GM23338 (cell line): ENCODE data around the gene GJC2. TPM values are rescaled to one million over a fixed set of nuclear protein-coding genes. Genes with fewer than 3 reads are reported as not detected.
A peak's percentile ranks its signal among the peaks of the same experiment; 100 is the strongest.

Experiments
- ATAC-seq: fragments of 200-7000 bp; cut with Tn5 transposase; 3 replicates; pipeline ENCODE4 v1.9.1; 2020
- DNase-seq: peaks from one replicate; pipeline ENCODE4 v3.0.0-alpha.2; 2015; ENCODE audit warnings: low spot score
- H2AFZ ChIP-seq: fragments of 200-600 bp; sonication (generic); 2 replicates; pipeline ENCODE4 v1.8.0; 2016; ENCODE audit warnings: antibody characterized with exemption, mild to moderate bottlenecking, moderate library complexity
- H3F3A ChIP-seq: fragments of 200-600 bp; sonication (generic); replicated peaks from 2 replicates; pipeline ENCODE4 v1.8.0; 2017; ENCODE audit warnings: antibody characterized with exemption, mixed run types, low read depth
- H3K27ac ChIP-seq: fragments of 200-600 bp; sonication (generic); 2 replicates; pipeline ENCODE4 v1.6.1; 2016; ENCODE audit warnings: low read depth
- H3K27me3 ChIP-seq: fragments of 200-600 bp; sonication (generic); 2 replicates; pipeline ENCODE4 v1.8.0; 2016; ENCODE audit warnings: mild to moderate bottlenecking, mixed run types, moderate library complexity; ENCODE audit not compliant: insufficient read depth
- H3K36me3 ChIP-seq: fragments of 200-600 bp; sonication (generic); 2 replicates; pipeline ENCODE4 v1.8.0; 2016; ENCODE audit warnings: mild to moderate bottlenecking; ENCODE audit not compliant: insufficient read depth
- H3K4me1 ChIP-seq: fragments of 200-600 bp; sonication (generic); 2 replicates; pipeline ENCODE4 v1.8.0; 2016; ENCODE audit warnings: mild to moderate bottlenecking, moderate library complexity; ENCODE audit not compliant: insufficient read depth
- H3K4me2 ChIP-seq: fragments of 200-600 bp; sonication (generic); 2 replicates; pipeline ENCODE4 v1.7.1; 2017; ENCODE audit warnings: mixed run types
- H3K4me3 ChIP-seq: fragments of 200-600 bp; sonication (generic); 2 replicates; pipeline ENCODE4 v1.6.1; 2016; ENCODE audit warnings: mixed run types
- H3K79me2 ChIP-seq: fragments of 200-600 bp; sonication (generic); replicated peaks from 2 replicates; pipeline ENCODE4 v1.8.0; 2017; ENCODE audit warnings: mild to moderate bottlenecking; ENCODE audit not compliant: insufficient read depth
- H3K9me2 ChIP-seq: fragments of 200-600 bp; sonication (generic); 2 replicates; pipeline ENCODE4 v1.8.0; 2017; ENCODE audit not compliant: insufficient read depth
- H4K20me1 ChIP-seq: fragments of 200-600 bp; sonication (generic); replicated peaks from 2 replicates; pipeline ENCODE4 v1.8.0; 2017; ENCODE audit warnings: mild to moderate bottlenecking; ENCODE audit not compliant: insufficient read depth
- H3K27ac Mint-ChIP-seq: 2 replicates; pipeline ENCODE4 v1.8.0; 2020; ENCODE audit warnings: inconsistent platforms, mild to moderate bottlenecking, moderate library complexity, mixed read lengths
- H3K27me3 Mint-ChIP-seq: 3 replicates; pipeline ENCODE4 v1.8.0; 2022; ENCODE audit warnings: low read depth, mild to moderate bottlenecking, moderate library complexity, mixed read lengths, inconsistent platforms; ENCODE audit not compliant: insufficient read depth, poor library complexity
- H3K36me3 Mint-ChIP-seq: 3 replicates; pipeline ENCODE4 v1.8.0; 2021; ENCODE audit warnings: low read depth, mild to moderate bottlenecking, inconsistent platforms, moderate library complexity, mixed read lengths
- H3K4me1 Mint-ChIP-seq: 3 replicates; pipeline ENCODE4 v1.8.0; 2020; ENCODE audit warnings: mild to moderate bottlenecking, inconsistent platforms, mixed read lengths
- H3K4me3 Mint-ChIP-seq: 3 replicates; pipeline ENCODE4 v1.8.0; 2021; ENCODE audit warnings: moderate library complexity, mild to moderate bottlenecking, inconsistent platforms, mixed read lengths
- H3K9me3 Mint-ChIP-seq: 3 replicates; pipeline ENCODE4 v1.8.0; 2020; ENCODE audit warnings: moderate library complexity, mild to moderate bottlenecking, inconsistent platforms, mixed read lengths
- CTCF ChIP-seq, 2 experiments: fragments of 200-600 bp in 1 of 2; sonication (generic) in 1 of 2; conservative IDR thresholded peaks; 2 replicates each; pipeline versions ENCODE4 v1.5.1 to v1.6.1; 2016 to 2017; ENCODE audit warnings: antibody characterized with exemption in 2 of 2, low read depth in 2 of 2, mild to moderate bottlenecking in 2 of 2, moderate library complexity in 1 of 2
- EZH2 ChIP-seq: fragments of 200-600 bp; sonication (generic); IDR thresholded peaks from one replicate; pipeline ENCODE4 v1.8.0; 2017; ENCODE audit warnings: antibody characterized with exemption, mild to moderate bottlenecking, low read depth; ENCODE audit not compliant: unreplicated experiment
- EZH2phosphoT487 ChIP-seq: fragments of 200-600 bp; sonication (generic); IDR thresholded peaks from one replicate; pipeline ENCODE4 v1.8.1; 2018; ENCODE audit warnings: antibody characterized with exemption; ENCODE audit not compliant: unreplicated experiment
- STAT1 ChIP-seq: IDR thresholded peaks from one replicate; pipeline ENCODE4 v1.6.1; 2016; ENCODE audit warnings: antibody characterized with exemption; ENCODE audit not compliant: unreplicated experiment
- ZNF114 ChIP-seq: fragments of 250-450 bp; sonication (Bioruptor Pico); IDR thresholded peaks from 2 replicates; pipeline ENCODE4 v1.5.0; 2020; ENCODE audit warnings: mild to moderate bottlenecking, moderate library complexity
- polyA plus RNA-seq: library from polyadenylated mRNA; unstranded; fragments of >200 nt; fragmentation: Nextera tagmentation; extraction: Ambion mirVana; gene quantifications from 2 replicates; pipeline ENCODE4 v1.2.1, GENCODE V29; 2016
- total RNA-seq: library from RNA; depleted of rRNA; stranded (reverse); fragments of >200 nt; shearing (Covaris generic); gene quantifications from 2 replicates; pipeline ENCODE4 v1.2.3, GENCODE V29; 2014
- TF ChIP-seq, protein P1 (sequence below): IDR thresholded peaks from one replicate; pipeline ENCODE4 v1.6.1; 2018; ENCODE audit warnings: antibody characterized with exemption; ENCODE audit not compliant: unreplicated experiment

GJC2 gene
- total and polyA plus RNA-seq, 2 experiments from 2014 or later = 0.15 to 1.2 TPM

GRCh38 chr1:228106800-228107054, 43.0 kb upstream of the GJC2 start:
- no peaks in the 10 kb centered on the region; the same call in 2 of the 3 replicates for H3K9me3 Mint-ChIP-seq
- no peak for ATAC-seq
- H3K9me2 ChIP-seq = no peaks in the 10 kb centered on the region
- H3K36me3 Mint-ChIP-seq = peaks cover 8% of the 10 kb centered on the region; the same call in 2 of the 3 replicates
- no peak overlapping the region for H3K27ac Mint-ChIP-seq
- 0 out of 2 replicates have a peak, but pooled peaks cover 2% of the 10 kb centered on the region for H3F3A ChIP-seq
- DNase-seq = no peak
- H2AFZ ChIP-seq = no peak overlapping the region
- H3K36me3 ChIP-seq = no peaks in the 10 kb centered on the region
- no peaks in the 10 kb centered on the region; the same call in 1 of the 2 replicates for H4K20me1 ChIP-seq
- no peak overlapping the region for H3K4me2 ChIP-seq
- peaks cover 7% of the 10 kb centered on the region; the same call in 1 of the 2 replicates for H3K4me1 ChIP-seq
- H3K4me1 Mint-ChIP-seq = peaks cover 16% of the 10 kb centered on the region
- H3K27me3 Mint-ChIP-seq = peaks cover 29% of the 10 kb centered on the region
- no peak overlapping the region for H3K4me3 ChIP-seq
- H3K27ac ChIP-seq = no peak overlapping the region
- no peak overlapping the region; the same call in 2 of the 3 replicates for H3K4me3 Mint-ChIP-seq
- H3K79me2 ChIP-seq = peaks cover 8% of the 10 kb centered on the region
- no peak for TF ChIP-seq EZH2phosphoT487
- TF ChIP-seq EZH2 = no peak
- TF ChIP-seq CTCF (conservative IDR thresholded peaks at IDR 0.05; ENCODE audit: low read depth in 2 of 2) = no peak
- no peak for TF ChIP-seq ZNF114
- H3K27me3 ChIP-seq = peaks cover 10% of the 10 kb centered on the region; the same call in 1 of the 2 replicates

DNA sequence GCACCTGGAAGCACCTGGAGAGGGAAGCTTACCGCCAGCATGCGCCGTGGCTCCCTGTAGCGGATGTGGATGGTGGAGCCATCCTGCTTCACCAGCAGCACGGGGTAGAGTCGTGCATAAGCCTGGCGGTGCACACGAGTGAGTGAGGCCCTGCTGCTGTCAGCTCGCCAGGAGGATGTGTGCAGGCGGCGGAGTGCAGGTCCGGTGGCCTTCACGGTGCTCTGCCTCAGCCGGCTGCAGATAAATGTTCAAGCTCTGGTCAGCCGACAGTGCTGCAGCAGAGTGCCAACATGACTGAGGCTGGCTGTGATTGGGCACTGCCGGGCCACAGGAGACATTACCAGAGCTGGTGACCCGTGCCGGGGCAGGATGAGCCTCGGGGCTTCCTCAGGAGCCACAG, 42.1 kb upstream of the GJC2 start:
- TF ChIP-seq STAT1 = no peak
- no peak for TF ChIP-seq EZH2phosphoT487
- no peak for TF ChIP-seq EZH2
- TF ChIP-seq, protein P1, sequence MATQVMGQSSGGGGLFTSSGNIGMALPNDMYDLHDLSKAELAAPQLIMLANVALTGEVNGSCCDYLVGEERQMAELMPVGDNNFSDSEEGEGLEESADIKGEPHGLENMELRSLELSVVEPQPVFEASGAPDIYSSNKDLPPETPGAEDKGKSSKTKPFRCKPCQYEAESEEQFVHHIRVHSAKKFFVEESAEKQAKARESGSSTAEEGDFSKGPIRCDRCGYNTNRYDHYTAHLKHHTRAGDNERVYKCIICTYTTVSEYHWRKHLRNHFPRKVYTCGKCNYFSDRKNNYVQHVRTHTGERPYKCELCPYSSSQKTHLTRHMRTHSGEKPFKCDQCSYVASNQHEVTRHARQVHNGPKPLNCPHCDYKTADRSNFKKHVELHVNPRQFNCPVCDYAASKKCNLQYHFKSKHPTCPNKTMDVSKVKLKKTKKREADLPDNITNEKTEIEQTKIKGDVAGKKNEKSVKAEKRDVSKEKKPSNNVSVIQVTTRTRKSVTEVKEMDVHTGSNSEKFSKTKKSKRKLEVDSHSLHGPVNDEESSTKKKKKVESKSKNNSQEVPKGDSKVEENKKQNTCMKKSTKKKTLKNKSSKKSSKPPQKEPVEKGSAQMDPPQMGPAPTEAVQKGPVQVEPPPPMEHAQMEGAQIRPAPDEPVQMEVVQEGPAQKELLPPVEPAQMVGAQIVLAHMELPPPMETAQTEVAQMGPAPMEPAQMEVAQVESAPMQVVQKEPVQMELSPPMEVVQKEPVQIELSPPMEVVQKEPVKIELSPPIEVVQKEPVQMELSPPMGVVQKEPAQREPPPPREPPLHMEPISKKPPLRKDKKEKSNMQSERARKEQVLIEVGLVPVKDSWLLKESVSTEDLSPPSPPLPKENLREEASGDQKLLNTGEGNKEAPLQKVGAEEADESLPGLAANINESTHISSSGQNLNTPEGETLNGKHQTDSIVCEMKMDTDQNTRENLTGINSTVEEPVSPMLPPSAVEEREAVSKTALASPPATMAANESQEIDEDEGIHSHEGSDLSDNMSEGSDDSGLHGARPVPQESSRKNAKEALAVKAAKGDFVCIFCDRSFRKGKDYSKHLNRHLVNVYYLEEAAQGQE = no peak
- H3K4me3 ChIP-seq = no peak overlapping the region
- no peak overlapping the region for H3K27ac ChIP-seq
- no peak for DNase-seq
- H2AFZ ChIP-seq = no peak overlapping the region
- peaks cover 8% of the 10 kb centered on the region for H3K79me2 ChIP-seq
- H3K4me2 ChIP-seq = no peak overlapping the region
- H3K27ac Mint-ChIP-seq = no peak overlapping the region
- peaks cover 24% of the 10 kb centered on the region for H3K27me3 Mint-ChIP-seq
- H3F3A ChIP-seq = 0 out of 2 replicates have a peak, but pooled peaks cover 2% of the 10 kb centered on the region
- no peak for ATAC-seq
- peaks cover 16% of the 10 kb centered on the region for H3K4me1 Mint-ChIP-seq
- H3K4me3 Mint-ChIP-seq = peak overlapping the region; percentile 93
- H3K4me1 ChIP-seq = peaks cover 7% of the 10 kb centered on the region; the same call in 1 of the 2 replicates
- H3K9me3 Mint-ChIP-seq = no peaks in the 10 kb centered on the region; the same call in 2 of the 3 replicates
- H3K9me2 ChIP-seq = no peaks in the 10 kb centered on the region
- H3K27me3 ChIP-seq = peaks cover 10% of the 10 kb centered on the region; the same call in 1 of the 2 replicates
- peaks cover 8% of the 10 kb centered on the region; the same call in 2 of the 3 replicates for H3K36me3 Mint-ChIP-seq
- H4K20me1 ChIP-seq = no peaks in the 10 kb centered on the region; the same call in 1 of the 2 replicates
- no peaks in the 10 kb centered on the region for H3K36me3 ChIP-seq
